GM23338 (cell line): ENCODE measurements around the gene DEXI. TPM values are rescaled to one million over a fixed set of nuclear protein-coding genes. Genes with fewer than 3 reads are reported as not detected.

Source experiments
- ATAC-seq: fragments of 200-7000 bp; cut with Tn5 transposase; 3 replicates; pipeline ENCODE4 v1.9.1; 2020
- DNase-seq: peaks from one replicate; pipeline ENCODE4 v3.0.0-alpha.2; 2015; ENCODE audit warnings: low spot score
- H2AFZ ChIP-seq: fragments of 200-600 bp; sonication (generic); 2 replicates; pipeline ENCODE4 v1.8.0; 2016; ENCODE audit warnings: antibody characterized with exemption, mild to moderate bottlenecking, moderate library complexity
- H3F3A ChIP-seq: fragments of 200-600 bp; sonication (generic); replicated peaks from 2 replicates; pipeline ENCODE4 v1.8.0; 2017; ENCODE audit warnings: antibody characterized with exemption, mixed run types, low read depth
- H3K27ac ChIP-seq: fragments of 200-600 bp; sonication (generic); 2 replicates; pipeline ENCODE4 v1.6.1; 2016; ENCODE audit warnings: low read depth
- H3K27me3 ChIP-seq: fragments of 200-600 bp; sonication (generic); 2 replicates; pipeline ENCODE4 v1.8.0; 2016; ENCODE audit warnings: mild to moderate bottlenecking, mixed run types, moderate library complexity; ENCODE audit not compliant: insufficient read depth
- H3K36me3 ChIP-seq: fragments of 200-600 bp; sonication (generic); 2 replicates; pipeline ENCODE4 v1.8.0; 2016; ENCODE audit warnings: mild to moderate bottlenecking; ENCODE audit not compliant: insufficient read depth
- H3K4me1 ChIP-seq: fragments of 200-600 bp; sonication (generic); 2 replicates; pipeline ENCODE4 v1.8.0; 2016; ENCODE audit warnings: mild to moderate bottlenecking, moderate library complexity; ENCODE audit not compliant: insufficient read depth
- H3K4me2 ChIP-seq: fragments of 200-600 bp; sonication (generic); 2 replicates; pipeline ENCODE4 v1.7.1; 2017; ENCODE audit warnings: mixed run types
- H3K4me3 ChIP-seq: fragments of 200-600 bp; sonication (generic); 2 replicates; pipeline ENCODE4 v1.6.1; 2016; ENCODE audit warnings: mixed run types
- H3K79me2 ChIP-seq: fragments of 200-600 bp; sonication (generic); replicated peaks from 2 replicates; pipeline ENCODE4 v1.8.0; 2017; ENCODE audit warnings: mild to moderate bottlenecking; ENCODE audit not compliant: insufficient read depth
- H3K9me2 ChIP-seq: fragments of 200-600 bp; sonication (generic); 2 replicates; pipeline ENCODE4 v1.8.0; 2017; ENCODE audit not compliant: insufficient read depth
- H4K20me1 ChIP-seq: fragments of 200-600 bp; sonication (generic); replicated peaks from 2 replicates; pipeline ENCODE4 v1.8.0; 2017; ENCODE audit warnings: mild to moderate bottlenecking; ENCODE audit not compliant: insufficient read depth
- H3K27ac Mint-ChIP-seq: 2 replicates; pipeline ENCODE4 v1.8.0; 2020; ENCODE audit warnings: inconsistent platforms, mild to moderate bottlenecking, moderate library complexity, mixed read lengths
- H3K27me3 Mint-ChIP-seq: 3 replicates; pipeline ENCODE4 v1.8.0; 2022; ENCODE audit warnings: low read depth, mild to moderate bottlenecking, moderate library complexity, mixed read lengths, inconsistent platforms; ENCODE audit not compliant: insufficient read depth, poor library complexity
- H3K36me3 Mint-ChIP-seq: 3 replicates; pipeline ENCODE4 v1.8.0; 2021; ENCODE audit warnings: low read depth, mild to moderate bottlenecking, inconsistent platforms, moderate library complexity, mixed read lengths
- H3K4me1 Mint-ChIP-seq: 3 replicates; pipeline ENCODE4 v1.8.0; 2020; ENCODE audit warnings: mild to moderate bottlenecking, inconsistent platforms, mixed read lengths
- H3K4me3 Mint-ChIP-seq: 3 replicates; pipeline ENCODE4 v1.8.0; 2021; ENCODE audit warnings: moderate library complexity, mild to moderate bottlenecking, inconsistent platforms, mixed read lengths
- H3K9me3 Mint-ChIP-seq: 3 replicates; pipeline ENCODE4 v1.8.0; 2020; ENCODE audit warnings: moderate library complexity, mild to moderate bottlenecking, inconsistent platforms, mixed read lengths
- CREB1 ChIP-seq: fragments of 250-450 bp; sonication (Bioruptor Pico); IDR thresholded peaks from 2 replicates; pipeline ENCODE4 v1.5.0; 2020; ENCODE audit warnings: low read depth, mild to moderate bottlenecking, moderate library complexity
- EZH2 ChIP-seq: fragments of 200-600 bp; sonication (generic); IDR thresholded peaks from one replicate; pipeline ENCODE4 v1.8.0; 2017; ENCODE audit warnings: antibody characterized with exemption, mild to moderate bottlenecking, low read depth; ENCODE audit not compliant: unreplicated experiment
- EZH2phosphoT487 ChIP-seq: fragments of 200-600 bp; sonication (generic); IDR thresholded peaks from one replicate; pipeline ENCODE4 v1.8.1; 2018; ENCODE audit warnings: antibody characterized with exemption; ENCODE audit not compliant: unreplicated experiment
- JUNB ChIP-seq: IDR thresholded peaks from one replicate; pipeline ENCODE4 v1.6.1; 2016; ENCODE audit warnings: antibody characterized with exemption; ENCODE audit not compliant: unreplicated experiment
- NANOG ChIP-seq: IDR thresholded peaks from 2 replicates; pipeline ENCODE4 v1.6.1; 2016; ENCODE audit warnings: antibody characterized with exemption, borderline replicate concordance
- POLR2AphosphoS5 ChIP-seq: IDR thresholded peaks from 2 replicates; pipeline ENCODE4 v1.6.1; 2016; ENCODE audit warnings: antibody characterized with exemption, low read depth
- STAT1 ChIP-seq: IDR thresholded peaks from one replicate; pipeline ENCODE4 v1.6.1; 2016; ENCODE audit warnings: antibody characterized with exemption; ENCODE audit not compliant: unreplicated experiment
- ZNF114 ChIP-seq: fragments of 250-450 bp; sonication (Bioruptor Pico); IDR thresholded peaks from 2 replicates; pipeline ENCODE4 v1.5.0; 2020; ENCODE audit warnings: mild to moderate bottlenecking, moderate library complexity
- ZNF331 ChIP-seq: fragments of 250-450 bp; sonication (Bioruptor Pico); IDR thresholded peaks from 2 replicates; pipeline ENCODE4 v1.5.0; 2020; ENCODE audit warnings: low read depth, mild to moderate bottlenecking, moderate library complexity
- polyA plus RNA-seq: library from polyadenylated mRNA; unstranded; fragments of >200 nt; fragmentation: Nextera tagmentation; extraction: Ambion mirVana; gene quantifications from 2 replicates; pipeline ENCODE4 v1.2.1, GENCODE V29; 2016
- total RNA-seq: library from RNA; depleted of rRNA; stranded (reverse); fragments of >200 nt; shearing (Covaris generic); gene quantifications from 2 replicates; pipeline ENCODE4 v1.2.3, GENCODE V29; 2014
- TF ChIP-seq, protein P1 (sequence below), 2 experiments: fragments of 200-600 bp in 1 of 2; sonication (generic) in 1 of 2; conservative IDR thresholded peaks; 2 replicates each; pipeline versions ENCODE4 v1.5.1 to v1.6.1; 2016 to 2017; ENCODE audit warnings: antibody characterized with exemption in 2 of 2, low read depth in 2 of 2, mild to moderate bottlenecking in 2 of 2, moderate library complexity in 1 of 2
- TF ChIP-seq, protein P2 (sequence below): IDR thresholded peaks from one replicate; pipeline ENCODE4 v1.6.1; 2018; ENCODE audit warnings: antibody characterized with exemption; ENCODE audit not compliant: unreplicated experiment
- TF ChIP-seq, protein P3 (sequence below): IDR thresholded peaks from 2 replicates; pipeline ENCODE4 v1.6.1; 2016; ENCODE audit warnings: antibody characterized with exemption
- TF ChIP-seq, protein P4 (sequence below): fragments of 250-450 bp; sonication (Bioruptor Pico); IDR thresholded peaks from 2 replicates; pipeline ENCODE4 v1.5.0; 2020; ENCODE audit warnings: mild to moderate bottlenecking, moderate library complexity

Gene DEXI
- total and polyA plus RNA-seq, 2 experiments from 2014 or later = 26.5 to 58.2 TPM

DNA sequence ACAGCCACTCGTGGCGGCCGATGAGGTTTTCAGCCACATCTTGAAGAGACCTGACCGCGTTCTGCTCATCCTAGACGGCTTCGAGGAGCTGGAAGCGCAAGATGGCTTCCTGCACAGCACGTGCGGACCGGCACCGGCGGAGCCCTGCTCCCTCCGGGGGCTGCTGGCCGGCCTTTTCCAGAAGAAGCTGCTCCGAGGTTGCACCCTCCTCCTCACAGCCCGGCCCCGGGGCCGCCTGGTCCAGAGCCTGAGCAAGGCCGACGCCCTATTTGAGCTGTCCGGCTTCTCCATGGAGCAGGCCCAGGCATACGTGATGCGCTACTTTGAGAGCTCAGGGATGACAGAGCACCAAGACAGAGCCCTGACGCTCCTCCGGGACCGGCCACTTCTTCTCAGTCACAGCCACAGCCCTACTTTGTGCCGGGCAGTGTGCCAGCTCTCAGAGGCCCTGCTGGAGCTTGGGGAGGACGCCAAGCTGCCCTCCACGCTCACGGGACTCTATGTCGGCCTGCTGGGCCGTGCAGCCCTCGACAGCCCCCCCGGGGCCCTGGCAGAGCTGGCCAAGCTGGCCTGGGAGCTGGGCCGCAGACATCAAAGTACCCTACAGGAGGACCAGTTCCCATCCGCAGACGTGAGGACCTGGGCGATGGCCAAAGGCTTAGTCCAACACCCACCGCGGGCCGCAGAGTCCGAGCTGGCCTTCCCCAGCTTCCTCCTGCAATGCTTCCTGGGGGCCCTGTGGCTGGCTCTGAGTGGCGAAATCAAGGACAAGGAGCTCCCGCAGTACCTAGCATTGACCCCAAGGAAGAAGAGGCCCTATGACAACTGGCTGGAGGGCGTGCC is 35.1 kb downstream of the DEXI start:
- H3F3A ChIP-seq = no peaks in the 10 kb centered on the region
- Mint-ChIP-seq H3K9me3 (no peaks in the 10 kb centered on the region; the same call in 2 of the 3 replicates), H3K4me3 (no peak overlapping the region), H3K27me3 (no peaks in the 10 kb centered on the region), H3K4me1 (no peaks in the 10 kb centered on the region; the same call in 2 of the 3 replicates), H3K36me3 (no peaks in the 10 kb centered on the region; the same call in 2 of the 3 replicates), H3K27ac (no peak overlapping the region)
- DNase-seq = peak; percentile 27
- H3K27ac ChIP-seq = no peak overlapping the region
- peak; percentile 55; the same call in 2 of the 3 replicates for ATAC-seq
- no peak overlapping the region for H3K4me2 ChIP-seq
- no peak overlapping the region; the same call in 1 of the 2 replicates for H2AFZ ChIP-seq
- no peaks in the 10 kb centered on the region for H3K9me2 ChIP-seq
- H3K4me3 ChIP-seq = no peak overlapping the region
- no peak for TF ChIP-seq ZNF114 (CRISPR knock-in tag)
- no peak for TF ChIP-seq EZH2phosphoT487
- TF ChIP-seq JUNB = no peak
- no peak for TF ChIP-seq EZH2
- no peak for TF ChIP-seq POLR2AphosphoS5
- no peak for TF ChIP-seq STAT1
- TF ChIP-seq ZNF331 = no peak
- TF ChIP-seq, protein P1, sequence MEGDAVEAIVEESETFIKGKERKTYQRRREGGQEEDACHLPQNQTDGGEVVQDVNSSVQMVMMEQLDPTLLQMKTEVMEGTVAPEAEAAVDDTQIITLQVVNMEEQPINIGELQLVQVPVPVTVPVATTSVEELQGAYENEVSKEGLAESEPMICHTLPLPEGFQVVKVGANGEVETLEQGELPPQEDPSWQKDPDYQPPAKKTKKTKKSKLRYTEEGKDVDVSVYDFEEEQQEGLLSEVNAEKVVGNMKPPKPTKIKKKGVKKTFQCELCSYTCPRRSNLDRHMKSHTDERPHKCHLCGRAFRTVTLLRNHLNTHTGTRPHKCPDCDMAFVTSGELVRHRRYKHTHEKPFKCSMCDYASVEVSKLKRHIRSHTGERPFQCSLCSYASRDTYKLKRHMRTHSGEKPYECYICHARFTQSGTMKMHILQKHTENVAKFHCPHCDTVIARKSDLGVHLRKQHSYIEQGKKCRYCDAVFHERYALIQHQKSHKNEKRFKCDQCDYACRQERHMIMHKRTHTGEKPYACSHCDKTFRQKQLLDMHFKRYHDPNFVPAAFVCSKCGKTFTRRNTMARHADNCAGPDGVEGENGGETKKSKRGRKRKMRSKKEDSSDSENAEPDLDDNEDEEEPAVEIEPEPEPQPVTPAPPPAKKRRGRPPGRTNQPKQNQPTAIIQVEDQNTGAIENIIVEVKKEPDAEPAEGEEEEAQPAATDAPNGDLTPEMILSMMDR (conservative IDR thresholded peaks at IDR 0.05; ENCODE audit: low read depth in 2 of 2) = no peak
- TF ChIP-seq, protein P2, sequence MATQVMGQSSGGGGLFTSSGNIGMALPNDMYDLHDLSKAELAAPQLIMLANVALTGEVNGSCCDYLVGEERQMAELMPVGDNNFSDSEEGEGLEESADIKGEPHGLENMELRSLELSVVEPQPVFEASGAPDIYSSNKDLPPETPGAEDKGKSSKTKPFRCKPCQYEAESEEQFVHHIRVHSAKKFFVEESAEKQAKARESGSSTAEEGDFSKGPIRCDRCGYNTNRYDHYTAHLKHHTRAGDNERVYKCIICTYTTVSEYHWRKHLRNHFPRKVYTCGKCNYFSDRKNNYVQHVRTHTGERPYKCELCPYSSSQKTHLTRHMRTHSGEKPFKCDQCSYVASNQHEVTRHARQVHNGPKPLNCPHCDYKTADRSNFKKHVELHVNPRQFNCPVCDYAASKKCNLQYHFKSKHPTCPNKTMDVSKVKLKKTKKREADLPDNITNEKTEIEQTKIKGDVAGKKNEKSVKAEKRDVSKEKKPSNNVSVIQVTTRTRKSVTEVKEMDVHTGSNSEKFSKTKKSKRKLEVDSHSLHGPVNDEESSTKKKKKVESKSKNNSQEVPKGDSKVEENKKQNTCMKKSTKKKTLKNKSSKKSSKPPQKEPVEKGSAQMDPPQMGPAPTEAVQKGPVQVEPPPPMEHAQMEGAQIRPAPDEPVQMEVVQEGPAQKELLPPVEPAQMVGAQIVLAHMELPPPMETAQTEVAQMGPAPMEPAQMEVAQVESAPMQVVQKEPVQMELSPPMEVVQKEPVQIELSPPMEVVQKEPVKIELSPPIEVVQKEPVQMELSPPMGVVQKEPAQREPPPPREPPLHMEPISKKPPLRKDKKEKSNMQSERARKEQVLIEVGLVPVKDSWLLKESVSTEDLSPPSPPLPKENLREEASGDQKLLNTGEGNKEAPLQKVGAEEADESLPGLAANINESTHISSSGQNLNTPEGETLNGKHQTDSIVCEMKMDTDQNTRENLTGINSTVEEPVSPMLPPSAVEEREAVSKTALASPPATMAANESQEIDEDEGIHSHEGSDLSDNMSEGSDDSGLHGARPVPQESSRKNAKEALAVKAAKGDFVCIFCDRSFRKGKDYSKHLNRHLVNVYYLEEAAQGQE = no peak
- TF ChIP-seq, protein P3, sequence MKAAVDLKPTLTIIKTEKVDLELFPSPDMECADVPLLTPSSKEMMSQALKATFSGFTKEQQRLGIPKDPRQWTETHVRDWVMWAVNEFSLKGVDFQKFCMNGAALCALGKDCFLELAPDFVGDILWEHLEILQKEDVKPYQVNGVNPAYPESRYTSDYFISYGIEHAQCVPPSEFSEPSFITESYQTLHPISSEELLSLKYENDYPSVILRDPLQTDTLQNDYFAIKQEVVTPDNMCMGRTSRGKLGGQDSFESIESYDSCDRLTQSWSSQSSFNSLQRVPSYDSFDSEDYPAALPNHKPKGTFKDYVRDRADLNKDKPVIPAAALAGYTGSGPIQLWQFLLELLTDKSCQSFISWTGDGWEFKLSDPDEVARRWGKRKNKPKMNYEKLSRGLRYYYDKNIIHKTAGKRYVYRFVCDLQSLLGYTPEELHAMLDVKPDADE = no peak
- no peak for TF ChIP-seq CREB1 (CRISPR knock-in tag)
- TF ChIP-seq NANOG = no peak
- TF ChIP-seq, protein P4, sequence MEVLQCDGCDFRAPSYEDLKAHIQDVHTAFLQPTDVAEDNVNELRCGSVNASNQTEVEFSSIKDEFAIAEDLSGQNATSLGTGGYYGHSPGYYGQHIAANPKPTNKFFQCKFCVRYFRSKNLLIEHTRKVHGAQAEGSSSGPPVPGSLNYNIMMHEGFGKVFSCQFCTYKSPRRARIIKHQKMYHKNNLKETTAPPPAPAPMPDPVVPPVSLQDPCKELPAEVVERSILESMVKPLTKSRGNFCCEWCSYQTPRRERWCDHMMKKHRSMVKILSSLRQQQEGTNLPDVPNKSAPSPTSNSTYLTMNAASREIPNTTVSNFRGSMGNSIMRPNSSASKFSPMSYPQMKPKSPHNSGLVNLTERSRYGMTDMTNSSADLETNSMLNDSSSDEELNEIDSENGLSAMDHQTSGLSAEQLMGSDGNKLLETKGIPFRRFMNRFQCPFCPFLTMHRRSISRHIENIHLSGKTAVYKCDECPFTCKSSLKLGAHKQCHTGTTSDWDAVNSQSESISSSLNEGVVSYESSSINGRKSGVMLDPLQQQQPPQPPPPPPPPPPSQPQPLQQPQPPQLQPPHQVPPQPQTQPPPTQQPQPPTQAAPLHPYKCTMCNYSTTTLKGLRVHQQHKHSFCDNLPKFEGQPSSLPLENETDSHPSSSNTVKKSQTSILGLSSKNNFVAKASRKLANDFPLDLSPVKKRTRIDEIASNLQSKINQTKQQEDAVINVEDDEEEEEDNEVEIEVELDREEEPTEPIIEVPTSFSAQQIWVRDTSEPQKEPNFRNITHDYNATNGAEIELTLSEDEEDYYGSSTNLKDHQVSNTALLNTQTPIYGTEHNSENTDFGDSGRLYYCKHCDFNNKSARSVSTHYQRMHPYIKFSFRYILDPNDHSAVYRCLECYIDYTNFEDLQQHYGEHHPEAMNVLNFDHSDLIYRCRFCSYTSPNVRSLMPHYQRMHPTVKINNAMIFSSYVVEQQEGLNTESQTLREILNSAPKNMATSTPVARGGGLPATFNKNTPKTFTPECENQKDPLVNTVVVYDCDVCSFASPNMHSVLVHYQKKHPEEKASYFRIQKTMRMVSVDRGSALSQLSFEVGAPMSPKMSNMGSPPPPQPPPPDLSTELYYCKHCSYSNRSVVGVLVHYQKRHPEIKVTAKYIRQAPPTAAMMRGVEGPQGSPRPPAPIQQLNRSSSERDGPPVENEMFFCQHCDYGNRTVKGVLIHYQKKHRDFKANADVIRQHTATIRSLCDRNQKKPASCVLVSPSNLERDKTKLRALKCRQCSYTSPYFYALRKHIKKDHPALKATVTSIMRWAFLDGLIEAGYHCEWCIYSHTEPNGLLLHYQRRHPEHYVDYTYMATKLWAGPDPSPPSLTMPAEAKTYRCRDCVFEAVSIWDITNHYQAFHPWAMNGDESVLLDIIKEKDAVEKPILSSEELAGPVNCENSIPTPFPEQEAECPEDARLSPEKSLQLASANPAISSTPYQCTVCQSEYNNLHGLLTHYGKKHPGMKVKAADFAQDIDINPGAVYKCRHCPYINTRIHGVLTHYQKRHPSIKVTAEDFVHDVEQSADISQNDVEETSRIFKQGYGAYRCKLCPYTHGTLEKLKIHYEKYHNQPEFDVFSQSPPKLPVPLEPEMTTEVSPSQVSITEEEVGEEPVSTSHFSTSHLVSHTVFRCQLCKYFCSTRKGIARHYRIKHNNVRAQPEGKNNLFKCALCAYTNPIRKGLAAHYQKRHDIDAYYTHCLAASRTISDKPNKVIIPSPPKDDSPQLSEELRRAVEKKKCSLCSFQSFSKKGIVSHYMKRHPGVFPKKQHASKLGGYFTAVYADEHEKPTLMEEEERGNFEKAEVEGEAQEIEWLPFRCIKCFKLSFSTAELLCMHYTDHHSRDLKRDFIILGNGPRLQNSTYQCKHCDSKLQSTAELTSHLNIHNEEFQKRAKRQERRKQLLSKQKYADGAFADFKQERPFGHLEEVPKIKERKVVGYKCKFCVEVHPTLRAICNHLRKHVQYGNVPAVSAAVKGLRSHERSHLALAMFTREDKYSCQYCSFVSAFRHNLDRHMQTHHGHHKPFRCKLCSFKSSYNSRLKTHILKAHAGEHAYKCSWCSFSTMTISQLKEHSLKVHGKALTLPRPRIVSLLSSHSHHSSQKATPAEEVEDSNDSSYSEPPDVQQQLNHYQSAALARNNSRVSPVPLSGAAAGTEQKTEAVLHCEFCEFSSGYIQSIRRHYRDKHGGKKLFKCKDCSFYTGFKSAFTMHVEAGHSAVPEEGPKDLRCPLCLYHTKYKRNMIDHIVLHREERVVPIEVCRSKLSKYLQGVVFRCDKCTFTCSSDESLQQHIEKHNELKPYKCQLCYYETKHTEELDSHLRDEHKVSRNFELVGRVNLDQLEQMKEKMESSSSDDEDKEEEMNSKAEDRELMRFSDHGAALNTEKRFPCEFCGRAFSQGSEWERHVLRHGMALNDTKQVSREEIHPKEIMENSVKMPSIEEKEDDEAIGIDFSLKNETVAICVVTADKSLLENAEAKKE (CRISPR knock-in tag) = no peak
- no peaks in the 10 kb centered on the region for H4K20me1 ChIP-seq
- no peaks in the 10 kb centered on the region for H3K79me2 ChIP-seq
- H3K36me3 ChIP-seq = no peaks in the 10 kb centered on the region
- H3K27me3 ChIP-seq = no peaks in the 10 kb centered on the region
- H3K4me1 ChIP-seq = no peaks in the 10 kb centered on the region
